NCI-H526 treated with DMSO at 0.1 percent for 48 hours (cell line): ENCODE measurements around the gene MUSTN1.

Experiments
- DNase-seq: peaks from one replicate; lab custom pipeline; 2025; lab: John Stamatoyannopoulos, UW

The MUSTN1 gene

DNA sequence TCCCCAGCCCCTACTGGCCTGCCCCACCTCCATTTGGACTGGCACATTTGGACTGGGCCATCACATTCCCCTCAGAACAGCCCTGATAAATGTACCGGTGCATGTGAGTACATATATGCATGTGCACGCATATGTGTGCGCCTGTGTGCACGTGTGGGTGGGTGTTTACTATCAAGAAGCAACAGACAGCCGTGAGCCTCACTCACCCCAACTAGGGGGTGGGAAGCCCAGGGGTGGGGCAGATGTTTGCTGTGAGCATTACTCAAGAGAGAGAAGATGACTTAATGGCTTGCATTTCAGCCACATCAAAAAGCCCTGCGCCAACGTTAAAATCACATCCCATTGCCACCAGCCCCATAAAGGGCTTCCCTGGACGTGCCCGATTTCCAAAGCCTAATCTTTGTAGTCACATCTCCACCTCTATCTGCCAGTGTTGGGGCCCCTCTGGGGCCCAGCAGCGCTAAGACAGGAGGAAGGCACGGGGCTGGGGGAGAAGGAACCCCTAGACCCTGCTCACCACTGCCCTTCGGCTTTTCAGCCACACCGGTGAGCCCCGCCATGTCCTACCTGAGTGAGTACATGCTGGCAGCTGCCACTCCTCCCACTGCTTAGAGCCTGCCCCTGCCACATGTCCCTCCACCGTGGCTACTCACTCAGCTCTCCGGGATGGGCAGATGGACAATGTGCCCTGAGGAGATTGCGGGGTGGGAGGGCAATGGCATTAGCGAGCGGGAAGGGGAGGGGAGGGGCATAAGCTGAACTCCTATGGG, 29.4 kb downstream of the MUSTN1 start:
- no peak for DNase-seq

DNA sequence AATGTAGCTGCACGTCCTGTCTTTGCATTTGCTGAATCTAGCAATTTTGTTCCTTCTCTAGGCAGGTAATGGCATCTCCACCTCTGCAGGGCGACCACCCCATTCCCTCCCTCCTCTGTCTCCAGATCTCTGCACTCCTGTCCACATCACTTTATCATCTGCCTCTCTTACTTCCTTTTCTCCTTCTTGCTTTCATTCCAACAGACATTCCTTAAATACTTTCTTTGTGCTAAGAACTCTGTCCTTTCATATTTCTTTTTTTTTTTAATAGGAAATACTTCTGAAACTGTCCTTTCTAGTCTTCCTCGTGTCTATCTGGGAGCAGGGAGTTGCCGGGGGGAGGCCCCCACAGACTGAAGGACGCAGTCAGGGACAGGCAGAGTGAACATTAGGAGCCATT, 33.0 kb downstream of the MUSTN1 start:
- no peak for DNase-seq

DNA sequence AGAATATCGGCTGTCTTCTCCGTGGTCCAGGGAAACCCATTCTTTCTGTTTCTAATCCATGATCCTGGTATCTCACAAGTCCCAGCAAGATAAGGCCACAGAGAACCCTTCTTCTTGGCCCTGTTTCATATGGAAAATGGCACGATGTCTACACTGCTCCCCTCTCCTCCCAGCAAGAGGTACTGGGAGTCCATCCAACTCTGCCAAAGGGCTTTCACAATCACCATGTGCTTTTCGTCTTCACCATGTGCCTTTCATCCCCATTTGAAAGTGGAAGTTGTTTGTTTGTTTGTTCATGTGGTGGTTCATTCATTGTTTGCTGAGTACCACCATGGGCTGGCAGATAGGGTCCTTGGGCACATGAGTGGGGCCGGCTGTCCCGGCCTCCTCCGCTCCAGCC, 34.7 kb downstream of the MUSTN1 start:
- DNase-seq, result no peak

- peak; percentile 23 for DNase-seq
These were observed 35.8 kb downstream of the MUSTN1 start for GRCh38 chr3:52798978-52799476.

DNA sequence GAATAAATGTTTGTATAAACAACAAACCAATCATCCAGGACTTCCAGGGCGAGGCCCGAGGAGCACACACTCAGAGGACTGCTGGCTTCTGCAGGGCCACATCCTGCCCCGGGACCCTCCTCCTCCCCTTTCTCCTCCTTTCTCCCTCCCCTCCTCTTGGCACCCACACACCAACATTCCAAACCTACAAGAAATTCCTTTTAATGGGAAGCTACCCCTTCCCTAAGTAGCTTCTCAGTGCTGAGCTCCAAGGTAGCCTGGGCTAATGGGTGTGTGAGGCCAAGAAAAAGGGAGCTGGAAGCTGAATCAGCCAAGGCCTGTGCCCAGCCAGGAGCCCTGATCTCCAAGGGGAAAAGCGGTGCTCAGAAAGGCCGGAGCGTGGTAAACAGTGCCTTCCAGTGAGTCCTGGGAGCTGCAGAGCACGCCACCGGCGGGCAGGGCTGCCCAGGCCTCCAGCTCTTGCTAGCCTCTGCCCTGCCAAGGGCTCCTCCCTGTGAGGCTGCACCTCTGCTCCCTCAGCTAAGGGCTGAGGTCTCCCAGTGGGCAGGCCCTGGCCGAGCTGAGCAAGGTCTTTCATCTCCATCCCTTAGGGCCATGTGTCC, 36.3 kb downstream of the MUSTN1 start:
- DNase-seq, result no peak

GRCh38 chr3:52796411-52796810, 38.4 kb downstream of the MUSTN1 start:
- no peak for DNase-seq

- no peak for DNase-seq
These were observed 39.4 kb downstream of the MUSTN1 start for GRCh38 chr3:52795298-52795900.

DNA sequence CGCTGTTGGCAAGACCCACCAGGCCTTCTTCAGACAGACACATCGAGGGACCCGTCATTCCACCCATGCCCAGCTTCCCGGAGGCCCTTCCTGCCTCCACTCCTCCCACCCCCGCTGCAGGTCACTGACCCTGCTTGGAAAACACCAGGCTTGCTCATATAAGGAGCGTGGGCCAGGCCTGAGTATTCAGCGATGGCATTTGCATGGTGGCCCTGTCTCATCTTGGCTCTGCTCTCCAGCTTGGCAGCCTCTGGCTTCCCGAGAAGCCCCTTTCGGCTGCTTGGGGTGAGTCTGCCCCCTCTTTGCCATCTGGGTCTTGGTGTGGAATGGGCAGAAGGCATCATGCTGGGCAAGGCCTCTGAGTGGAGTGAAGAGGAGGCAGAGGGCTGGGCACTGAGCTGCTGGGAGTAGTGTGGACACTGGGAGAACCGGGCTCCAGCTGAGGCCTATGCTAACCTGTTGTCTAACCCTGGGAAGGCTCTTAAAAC, 40.2 kb downstream of the MUSTN1 start, which contains the start of gene ITIH3:
TSS of gene ITIH3 (plus strand) at position 185 of the 488 bp plus-strand sequence. CDS start at position 193, 8 bp downstream.
- DNase-seq, result no peak

DNA sequence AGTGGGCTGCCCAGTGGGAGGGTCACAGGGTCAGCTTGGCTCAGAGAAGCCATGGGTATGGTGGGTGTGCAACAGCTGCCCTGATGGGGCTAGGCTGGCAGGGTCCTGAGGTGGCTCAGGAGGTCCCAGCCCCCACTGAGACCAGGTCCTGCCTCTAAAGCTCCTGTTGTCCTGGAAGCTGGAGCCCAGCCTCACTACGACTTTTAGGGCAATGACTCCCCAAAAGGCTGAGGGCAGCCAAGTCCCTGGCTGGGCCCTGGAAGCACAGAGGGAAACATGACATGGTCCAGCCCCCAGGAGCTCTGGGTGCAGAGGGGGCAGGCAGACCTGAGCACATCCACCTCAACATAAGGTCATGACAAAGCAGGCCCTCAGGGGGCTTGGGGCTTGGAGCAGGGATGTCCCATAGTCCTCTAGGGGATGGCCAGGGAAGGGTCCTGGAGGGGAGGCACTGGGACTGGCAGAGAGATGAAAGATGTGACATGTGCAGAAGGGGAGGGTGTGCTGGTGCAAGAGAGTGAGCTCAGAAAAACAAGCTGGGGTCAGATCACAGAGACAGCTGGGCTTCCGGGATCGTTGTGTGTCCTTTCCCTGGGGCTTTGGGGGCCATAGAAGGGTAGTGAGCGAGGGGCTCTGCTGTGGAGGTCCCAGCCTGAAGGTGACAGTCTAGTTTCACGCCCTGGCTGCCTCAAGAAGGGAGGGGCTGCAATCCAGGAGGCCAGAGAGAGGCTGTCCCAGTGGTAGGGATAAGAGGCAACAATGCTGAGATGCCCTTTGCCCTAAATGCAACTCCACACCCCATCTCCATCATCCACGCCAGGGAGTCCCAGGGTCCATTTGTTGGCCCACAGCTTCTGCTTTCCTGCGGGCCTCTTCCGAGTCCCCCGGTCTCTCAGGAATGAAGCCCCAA, 40.9 kb downstream of the MUSTN1 start:
- DNase-seq, result no peak

- DNase-seq, result no peak
These were observed 41.7 kb downstream of the MUSTN1 start for GRCh38 chr3:52792961-52793695.

DNA sequence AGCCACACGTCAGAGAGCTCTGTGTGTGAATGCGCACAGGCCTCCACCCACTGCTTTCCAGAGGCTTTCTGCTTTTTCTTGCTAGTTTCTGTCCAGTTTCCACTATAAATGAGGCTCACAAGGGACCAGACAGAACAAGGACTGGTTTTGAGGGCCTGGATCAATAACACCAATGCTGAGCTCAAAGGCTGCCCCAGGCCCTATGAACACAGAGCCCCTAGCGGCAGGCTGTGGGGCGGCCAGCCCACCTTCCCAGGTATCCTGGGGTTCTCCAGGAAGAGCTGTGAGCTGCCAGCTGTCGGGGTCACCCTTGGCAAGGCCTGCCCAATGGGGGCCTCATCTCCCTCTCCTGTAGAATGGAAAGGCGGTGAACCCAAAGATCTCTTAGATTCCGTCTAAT, 42.4 kb downstream of the MUSTN1 start:
- DNase-seq, result no peak

- no peak for DNase-seq
These were observed 42.9 kb downstream of the MUSTN1 start for GRCh38 chr3:52791928-52792327.

DNA sequence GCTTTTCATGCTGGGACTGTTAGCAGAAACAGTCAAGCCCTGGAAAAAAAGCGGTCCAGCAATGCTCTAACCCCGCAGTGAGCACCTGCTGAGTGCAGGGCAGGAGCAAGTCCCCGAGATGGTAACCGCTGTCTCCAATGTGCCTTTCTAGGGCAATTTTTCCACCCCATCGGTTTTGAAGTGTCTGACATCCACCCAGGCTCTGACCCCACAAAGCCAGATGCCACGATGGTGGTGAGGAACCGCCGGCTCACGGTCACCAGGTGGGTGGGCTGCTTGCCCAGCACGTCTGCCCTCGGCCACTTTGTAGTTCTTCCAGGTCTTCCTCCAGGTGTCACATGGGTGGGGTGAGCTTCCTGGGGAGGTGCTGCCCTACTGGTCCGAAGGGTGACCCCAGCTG, 43.5 kb downstream of the MUSTN1 start:
- DNase-seq, result no peak

GRCh38 chr3:52790741-52791140, 44.1 kb downstream of the MUSTN1 start:
- no peak for DNase-seq

DNA sequence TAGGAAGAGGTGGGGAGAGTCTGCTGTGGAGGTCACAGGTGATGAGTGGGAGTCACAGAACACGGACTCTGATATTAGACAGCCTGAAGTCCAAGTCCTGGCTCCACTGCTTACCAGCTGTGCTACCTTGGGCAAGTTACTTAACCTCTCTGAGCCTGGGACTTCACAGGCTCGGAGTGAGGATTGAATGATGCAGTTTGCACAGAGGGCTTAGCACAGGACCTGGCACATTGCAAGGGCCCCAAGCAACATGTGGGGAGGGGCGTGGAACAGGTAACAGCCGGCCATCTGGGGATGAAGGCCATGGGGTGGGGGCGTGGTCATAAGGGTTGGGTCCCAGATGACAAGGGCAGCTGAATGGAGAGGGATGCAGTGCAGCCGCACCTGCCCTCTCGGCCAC, 44.5 kb downstream of the MUSTN1 start:
- no peak for DNase-seq

DNA sequence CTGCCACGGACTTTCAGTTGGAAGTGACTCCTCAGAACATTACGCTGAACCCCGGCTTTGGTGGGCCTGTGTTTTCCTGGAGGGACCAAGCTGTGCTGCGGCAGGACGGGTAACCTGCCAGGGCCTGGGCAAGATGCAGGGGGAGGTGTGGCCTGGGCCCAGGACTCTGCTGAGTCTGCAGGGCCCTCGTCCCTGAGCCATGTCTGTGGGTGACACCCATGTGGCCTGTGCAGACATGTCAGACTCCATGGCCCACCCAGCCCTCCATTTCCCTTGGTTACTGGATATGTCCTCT, 45.1 kb downstream of the MUSTN1 start:
- no peak for DNase-seq

DNA sequence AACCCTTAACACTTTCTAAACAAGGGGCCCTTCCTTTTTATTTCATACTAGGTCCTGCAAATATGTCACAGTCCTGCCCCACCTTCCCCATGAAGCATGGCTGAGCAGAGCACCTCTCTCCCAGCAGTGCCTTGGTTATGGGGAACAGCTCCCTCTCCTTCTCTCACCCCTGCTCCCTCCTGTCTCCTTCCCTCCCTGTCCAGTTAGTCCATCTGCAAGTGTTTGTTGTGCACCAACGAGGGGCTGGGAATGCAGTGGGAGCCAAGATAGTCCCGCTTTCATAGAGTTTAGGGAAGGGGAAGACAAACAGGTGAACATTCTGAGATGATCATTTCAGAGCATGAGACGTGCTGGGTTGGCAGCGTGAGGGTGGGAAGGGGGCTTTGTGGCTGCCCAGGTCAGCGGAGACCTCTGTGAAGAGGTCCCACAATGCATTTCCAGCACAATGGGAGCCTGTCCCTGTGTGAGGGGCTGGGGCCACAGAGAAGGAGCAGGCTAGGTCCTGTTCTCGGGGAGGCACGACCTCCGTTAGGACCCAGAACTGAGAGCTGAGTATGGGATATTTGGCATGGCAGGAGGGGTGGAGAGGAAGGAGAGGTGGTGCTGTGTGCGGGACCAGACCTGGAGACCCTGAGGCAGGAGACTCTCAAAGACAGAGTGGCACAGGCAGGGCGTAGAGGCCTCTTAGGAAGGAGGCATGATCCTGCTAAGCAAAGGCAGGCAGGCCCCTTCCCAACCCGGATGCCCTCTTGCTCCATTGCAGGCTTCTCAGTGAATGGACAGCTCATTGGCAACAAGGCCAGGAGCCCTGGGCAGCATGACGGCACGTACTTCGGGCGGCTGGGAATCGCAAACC, 45.7 kb downstream of the MUSTN1 start:
- no peak for DNase-seq

GRCh38 chr3:52787672-52788625, 46.9 kb downstream of the MUSTN1 start:
- no peak for DNase-seq

- no peak for DNase-seq
These were observed 47.6 kb downstream of the MUSTN1 start for GRCh38 chr3:52787246-52787645.
